ENCODE measurements around the gene NANOS3.

GRCh38 chr19:13913352-13913751 lies 36.4 kb downstream of the NANOS3 start:
- TF ChIP-seq GATA2 (IDR thresholded peaks at IDR 0.05; ENCODE audit: low read depth, low read length) (no peak), GATA3 (IDR thresholded peaks at IDR 0.05; ENCODE audit: low read depth, low read length) (no peak)
